BLaER1 (cell line): Measurements from ENCODE around the gene SLC8A3.

ENCODE experiments used
- H3K27ac ChIP-seq: shearing (Covaris generic); formaldehyde crosslinking; 2 replicates; pipeline ENCODE4 v1.8.1; 2022
- H3K27me3 ChIP-seq: shearing (Covaris generic); formaldehyde crosslinking; 2 replicates; pipeline ENCODE4 v1.8.1; 2022
- H3K36me3 ChIP-seq: shearing (Covaris generic); formaldehyde crosslinking; 2 replicates; pipeline ENCODE4 v1.8.1; 2022
- H3K4me1 ChIP-seq: shearing (Covaris generic); formaldehyde crosslinking; 2 replicates; pipeline ENCODE4 v1.8.1; 2022
- H3K4me2 ChIP-seq: shearing (Covaris generic); formaldehyde crosslinking; 2 replicates; pipeline ENCODE4 v1.8.1; 2022
- H3K4me3 ChIP-seq: shearing (Covaris generic); formaldehyde crosslinking; 2 replicates; pipeline ENCODE4 v1.8.1; 2022
- H3K9ac ChIP-seq: shearing (Covaris generic); formaldehyde crosslinking; 2 replicates; pipeline ENCODE4 v1.8.1; 2022
- H3K9me3 ChIP-seq: shearing (Covaris generic); formaldehyde crosslinking; 2 replicates; pipeline ENCODE4 v1.8.1; 2022
- H4K20me1 ChIP-seq: shearing (Covaris generic); formaldehyde crosslinking; 2 replicates; pipeline ENCODE4 v1.8.1; 2022
- Cebpa-rat ChIP-seq: shearing (Covaris generic); IDR thresholded peaks from 2 replicates; pipeline ENCODE4 v1.8.1; 2022

SLC8A3 gene

DNA sequence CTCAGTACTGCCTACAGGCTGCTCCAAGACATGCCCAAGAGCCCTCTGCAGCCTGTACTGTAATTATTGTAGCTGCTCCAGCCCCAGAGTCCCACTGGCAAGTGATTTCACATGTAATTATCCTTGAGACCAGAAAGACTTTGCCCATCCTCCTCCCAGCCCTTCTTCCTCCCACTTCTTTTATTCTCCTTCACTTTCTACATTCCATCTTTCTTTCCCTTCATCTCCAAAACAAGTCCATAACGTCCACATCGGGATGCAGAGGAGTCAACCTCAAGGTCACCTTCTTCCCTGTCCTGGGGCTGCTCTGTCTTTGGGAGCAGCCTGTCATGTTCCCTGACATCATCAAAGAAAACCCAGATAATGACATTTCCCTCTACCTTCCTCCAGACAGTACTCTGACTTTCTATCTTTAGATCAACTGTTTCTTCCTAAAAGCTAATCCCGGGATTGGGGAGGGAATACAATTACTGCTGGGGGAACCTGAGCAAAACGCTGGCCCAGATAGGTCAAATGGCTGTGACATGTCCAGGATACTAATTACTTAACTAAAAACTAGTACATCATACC lies 39.1 kb downstream of the SLC8A3 start:
- H4K20me1 ChIP-seq: no peaks in the 10 kb centered on the region
- no peak overlapping the region for H3K9ac ChIP-seq
- H3K27ac ChIP-seq: no peak overlapping the region
- no peaks in the 10 kb centered on the region for H3K27me3 ChIP-seq
- H3K4me3 ChIP-seq: no peak overlapping the region
- no peak for TF ChIP-seq Cebpa-rat
- H3K4me1 ChIP-seq: 0 out of 2 replicates have a peak, but pooled peaks cover 4% of the 10 kb centered on the region
- H3K4me2 ChIP-seq: no peak overlapping the region
- no peaks in the 10 kb centered on the region for H3K9me3 ChIP-seq
- H3K36me3 ChIP-seq: no peaks in the 10 kb centered on the region

DNA sequence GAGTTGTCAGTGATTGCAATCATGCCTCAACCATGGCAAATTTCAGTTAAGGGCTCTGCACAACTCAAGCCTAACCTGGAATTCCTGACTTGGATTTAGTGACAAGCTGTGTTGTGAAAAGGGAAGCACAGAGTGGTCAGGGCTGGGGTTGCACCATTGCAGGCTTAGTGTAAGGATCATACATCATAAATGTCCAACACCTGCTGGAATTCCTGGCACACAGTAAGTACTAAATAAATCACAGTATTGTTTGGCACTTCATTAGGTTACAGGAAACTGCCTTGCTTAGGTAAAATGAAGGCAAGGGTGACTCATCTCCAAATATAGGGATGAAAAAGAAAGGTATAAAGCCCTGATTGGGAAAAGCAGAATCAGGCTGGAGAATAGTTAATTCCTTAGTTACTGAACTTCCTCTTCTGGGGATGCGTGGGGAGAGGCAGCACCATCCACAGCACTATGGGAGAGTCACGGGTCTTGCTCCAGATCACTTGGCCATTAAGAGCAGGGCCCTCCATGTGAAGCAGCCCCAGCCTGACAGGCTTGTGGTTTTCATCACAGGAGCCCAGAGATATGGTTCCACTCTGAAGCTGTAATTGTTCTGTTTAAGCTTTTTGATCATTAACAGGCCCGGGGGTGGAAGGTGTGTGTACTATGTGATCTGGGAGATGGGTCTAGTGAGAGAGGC lies 39.7 kb downstream of the SLC8A3 start:
- Histone ChIP-seq H3K27ac (no peak overlapping the region), H3K9ac (no peak overlapping the region), H3K4me1 (0 out of 2 replicates have a peak, but pooled peaks cover 4% of the 10 kb centered on the region), H3K9me3 (no peaks in the 10 kb centered on the region), H4K20me1 (no peaks in the 10 kb centered on the region), H3K4me3 (no peak overlapping the region), H3K4me2 (no peak overlapping the region), H3K36me3 (no peaks in the 10 kb centered on the region), H3K27me3 (no peaks in the 10 kb centered on the region)
- no peak for TF ChIP-seq Cebpa-rat

DNA sequence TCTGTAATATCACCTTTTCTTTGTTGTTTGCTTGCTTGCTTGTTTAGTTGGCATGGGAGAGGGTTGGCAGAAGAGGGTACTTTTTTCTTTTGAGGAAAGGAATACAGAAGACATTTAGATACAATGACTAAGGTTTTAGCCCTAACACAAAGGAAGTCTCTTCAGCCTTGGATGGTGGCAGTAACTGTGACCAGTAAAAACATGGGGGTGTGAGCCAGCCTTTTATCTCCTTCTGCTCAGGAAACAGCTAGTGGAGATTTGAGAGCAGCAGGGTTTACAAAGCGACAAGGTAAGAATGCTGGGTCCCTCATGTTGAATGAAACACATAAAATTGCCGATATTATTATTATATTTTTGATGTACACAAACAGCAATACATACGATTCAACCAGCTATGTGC lies 40.4 kb downstream of the SLC8A3 start:
- Histone ChIP-seq H3K4me1 (0 out of 2 replicates have a peak, but pooled peaks cover 4% of the 10 kb centered on the region), H3K27ac (no peak overlapping the region), H4K20me1 (no peaks in the 10 kb centered on the region), H3K4me2 (no peak overlapping the region), H3K27me3 (no peaks in the 10 kb centered on the region), H3K36me3 (no peaks in the 10 kb centered on the region), H3K4me3 (no peak overlapping the region), H3K9me3 (no peaks in the 10 kb centered on the region), H3K9ac (no peak overlapping the region)
- no peak for TF ChIP-seq Cebpa-rat

DNA sequence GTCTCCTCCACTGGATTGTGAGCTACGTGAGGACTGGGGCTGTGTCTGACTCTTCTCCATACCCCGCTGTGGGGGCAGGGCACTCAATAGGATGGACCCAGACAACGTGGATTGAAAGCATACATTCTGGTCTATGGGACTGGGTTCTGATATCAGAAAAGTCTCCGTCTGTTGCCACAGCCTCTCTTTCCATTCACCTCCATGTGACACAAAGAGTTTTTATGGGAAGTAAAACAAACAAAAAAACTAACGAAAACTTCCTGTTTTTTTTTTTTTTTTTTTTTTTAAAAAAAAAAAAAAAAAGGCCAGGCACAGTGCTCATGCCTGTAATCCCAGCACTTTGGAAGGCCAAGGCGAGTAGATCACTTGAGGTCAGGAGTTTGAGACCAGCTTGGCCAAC lies 44.7 kb downstream of the SLC8A3 start:
- no peaks in the 10 kb centered on the region for H4K20me1 ChIP-seq
- H3K4me1 ChIP-seq: 0 out of 2 replicates have a peak, but pooled peaks cover 4% of the 10 kb centered on the region
- H3K4me2 ChIP-seq: no peak overlapping the region
- H3K9ac ChIP-seq: no peak overlapping the region
- no peak for TF ChIP-seq Cebpa-rat
- no peaks in the 10 kb centered on the region for H3K9me3 ChIP-seq
- no peaks in the 10 kb centered on the region for H3K36me3 ChIP-seq
- H3K27ac ChIP-seq: no peak overlapping the region
- H3K27me3 ChIP-seq: no peaks in the 10 kb centered on the region
- H3K4me3 ChIP-seq: no peak overlapping the region

DNA sequence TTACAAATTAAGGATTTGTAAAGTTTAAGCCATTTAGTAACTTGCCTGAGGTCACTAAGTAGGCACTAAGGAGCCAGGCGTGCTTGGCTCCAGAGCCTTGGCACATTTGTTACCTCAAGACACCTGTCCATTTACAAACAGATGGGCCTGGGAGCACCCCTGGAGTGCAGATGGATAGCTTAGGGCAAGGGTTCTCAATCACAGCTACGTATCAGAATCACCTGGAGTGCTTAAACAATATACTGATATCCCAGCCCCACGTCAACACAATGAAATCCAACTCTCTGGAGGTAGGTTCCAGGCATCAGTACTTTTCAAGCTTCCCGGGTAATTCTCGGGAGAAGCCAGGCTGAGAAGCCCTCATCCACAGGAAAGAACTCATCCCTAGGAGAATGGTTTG lies 45.4 kb downstream of the SLC8A3 start:
- Histone ChIP-seq H3K4me2 (no peak overlapping the region), H3K9me3 (no peaks in the 10 kb centered on the region), H3K27me3 (no peaks in the 10 kb centered on the region), H3K4me1 (0 out of 2 replicates have a peak, but pooled peaks cover 4% of the 10 kb centered on the region), H3K27ac (no peak overlapping the region), H4K20me1 (no peaks in the 10 kb centered on the region), H3K4me3 (no peak overlapping the region), H3K9ac (no peak overlapping the region), H3K36me3 (no peaks in the 10 kb centered on the region)
- TF ChIP-seq Cebpa-rat: no peak

DNA sequence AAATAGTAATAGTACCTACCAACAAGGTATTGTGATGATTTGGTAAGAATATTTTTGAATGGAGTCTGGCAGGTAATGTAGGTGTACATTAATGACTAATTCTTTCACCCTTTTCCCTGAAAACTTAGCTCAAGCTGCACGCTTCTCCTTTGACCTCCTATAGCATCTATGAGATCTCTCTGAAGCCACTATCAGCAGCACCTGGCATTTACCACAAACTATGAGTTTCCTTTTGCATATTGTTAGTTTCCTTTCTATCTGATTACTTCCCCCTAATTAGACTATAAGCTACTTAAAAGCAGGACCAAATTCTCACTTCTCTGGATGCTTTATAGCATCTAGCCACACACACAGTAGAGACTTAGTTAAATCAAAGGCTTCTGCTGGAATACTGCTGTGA lies 48.1 kb downstream of the SLC8A3 start:
- no peaks in the 10 kb centered on the region for H3K9me3 ChIP-seq
- no peak overlapping the region for H3K4me3 ChIP-seq
- no peak overlapping the region for H3K27ac ChIP-seq
- TF ChIP-seq Cebpa-rat: no peak
- H3K27me3 ChIP-seq: no peaks in the 10 kb centered on the region
- H3K4me2 ChIP-seq: peak overlapping the region; percentile 2; the same call in 1 of the 2 replicates
- 0 out of 2 replicates have a peak, but pooled peaks cover 3% of the 10 kb centered on the region for H3K4me1 ChIP-seq
- no peak overlapping the region for H3K9ac ChIP-seq
- no peaks in the 10 kb centered on the region for H3K36me3 ChIP-seq
- no peaks in the 10 kb centered on the region for H4K20me1 ChIP-seq

DNA sequence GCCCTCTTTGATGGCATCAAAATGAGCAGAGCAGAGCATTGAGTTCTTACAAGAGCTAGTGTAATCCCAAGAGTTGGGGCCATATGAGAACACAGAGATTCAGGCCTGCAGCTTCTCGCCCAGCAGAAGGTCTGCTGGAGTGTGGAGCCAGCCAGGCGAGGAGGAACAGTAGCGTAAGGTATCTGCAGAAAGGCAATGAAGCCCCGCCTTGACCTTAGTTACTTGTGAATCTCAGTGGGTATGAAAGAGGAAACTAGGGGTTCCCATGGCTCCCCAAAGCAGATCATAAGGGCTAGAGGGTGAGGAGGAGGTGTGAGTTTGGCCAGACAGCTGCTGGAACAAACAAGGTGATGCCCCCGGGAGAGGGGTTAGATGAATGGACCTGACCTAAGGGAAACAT lies 49.4 kb downstream of the SLC8A3 start:
- H3K9ac ChIP-seq: no peak overlapping the region
- no peaks in the 10 kb centered on the region for H3K27me3 ChIP-seq
- no peaks in the 10 kb centered on the region for H3K4me1 ChIP-seq
- H4K20me1 ChIP-seq: no peaks in the 10 kb centered on the region
- H3K27ac ChIP-seq: no peak overlapping the region
- H3K4me2 ChIP-seq: no peak overlapping the region
- H3K9me3 ChIP-seq: no peaks in the 10 kb centered on the region
- H3K4me3 ChIP-seq: no peak overlapping the region
- TF ChIP-seq Cebpa-rat: no peak
- no peaks in the 10 kb centered on the region for H3K36me3 ChIP-seq

DNA sequence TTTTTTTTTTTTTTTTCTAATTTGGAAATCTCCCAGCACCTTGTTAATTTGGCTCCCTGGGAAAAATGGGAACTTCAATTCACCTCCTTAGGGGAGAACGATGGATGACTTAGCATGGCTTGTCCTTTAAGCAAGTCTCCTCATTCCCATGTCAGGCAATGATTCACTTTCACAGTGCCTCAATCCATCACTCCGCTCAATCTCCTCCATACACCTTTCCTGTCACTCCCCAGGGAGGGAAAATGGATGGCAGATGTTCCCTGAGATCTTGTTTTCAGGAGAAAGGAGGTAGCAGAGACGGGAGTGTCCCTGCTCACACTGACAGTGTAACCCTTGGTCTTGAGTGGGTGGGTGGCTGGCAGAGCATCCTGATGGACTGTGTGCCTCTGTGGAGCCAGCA lies 51.0 kb downstream of the SLC8A3 start:
- no peaks in the 10 kb centered on the region for H3K9me3 ChIP-seq
- no peak for TF ChIP-seq Cebpa-rat
- no peak overlapping the region for H3K4me3 ChIP-seq
- H3K4me2 ChIP-seq: no peak overlapping the region
- H3K27me3 ChIP-seq: no peaks in the 10 kb centered on the region
- H3K27ac ChIP-seq: no peak overlapping the region
- H3K36me3 ChIP-seq: no peaks in the 10 kb centered on the region
- H3K4me1 ChIP-seq: no peaks in the 10 kb centered on the region
- H4K20me1 ChIP-seq: no peaks in the 10 kb centered on the region
- no peak overlapping the region for H3K9ac ChIP-seq

DNA sequence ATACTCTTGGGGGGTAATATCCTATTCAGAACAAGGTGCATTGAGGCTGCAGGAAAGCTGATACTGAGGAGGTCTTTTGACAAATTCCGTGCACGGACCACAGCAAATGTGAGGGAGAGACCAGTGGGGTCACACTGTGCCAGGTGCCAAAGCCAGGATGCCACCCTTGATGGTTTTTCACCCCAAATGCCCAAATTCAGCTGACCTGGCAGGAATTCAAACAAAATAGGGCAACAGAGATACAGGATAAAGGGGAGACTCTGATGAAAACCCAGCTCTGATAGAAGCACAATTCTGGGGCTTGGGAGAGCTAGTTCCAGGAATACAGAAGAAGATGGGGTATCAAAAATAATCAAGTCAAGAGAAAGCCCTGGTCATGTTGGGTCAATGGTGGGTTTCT lies 55.3 kb downstream of the SLC8A3 start:
- Histone ChIP-seq H3K36me3 (no peaks in the 10 kb centered on the region), H3K4me3 (no peak overlapping the region), H3K27ac (no peak overlapping the region), H3K9me3 (no peaks in the 10 kb centered on the region), H3K4me1 (no peaks in the 10 kb centered on the region), H3K27me3 (no peaks in the 10 kb centered on the region), H4K20me1 (no peaks in the 10 kb centered on the region), H3K9ac (no peak overlapping the region), H3K4me2 (no peak overlapping the region)
- no peak for TF ChIP-seq Cebpa-rat

DNA sequence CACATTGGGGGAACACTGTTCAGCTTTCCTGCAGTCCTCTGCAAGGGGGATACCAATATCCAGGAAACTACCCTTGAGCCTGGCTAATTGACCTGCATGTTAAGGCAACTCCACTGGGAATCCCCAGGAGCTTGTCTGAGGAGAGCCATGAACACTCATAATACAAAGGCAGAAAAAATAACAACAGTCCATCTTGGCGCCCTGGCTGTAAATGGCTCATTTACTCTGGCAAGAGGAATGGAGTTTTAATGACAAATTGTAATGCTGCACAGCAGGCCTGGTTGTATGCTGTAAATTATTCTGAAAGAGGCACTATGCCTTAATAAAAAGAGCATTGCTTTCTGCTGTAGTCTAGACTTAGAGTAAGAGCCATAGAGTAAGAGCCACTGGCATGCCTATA lies 58.3 kb downstream of the SLC8A3 start:
- Histone ChIP-seq H3K4me3 (no peak overlapping the region), H3K27ac (no peak overlapping the region), H3K4me2 (no peak overlapping the region), H3K36me3 (no peaks in the 10 kb centered on the region), H3K9ac (no peak overlapping the region), H3K9me3 (no peaks in the 10 kb centered on the region), H3K27me3 (no peaks in the 10 kb centered on the region), H4K20me1 (no peaks in the 10 kb centered on the region), H3K4me1 (no peaks in the 10 kb centered on the region)
- TF ChIP-seq Cebpa-rat: no peak
